Measurements from ENCODE around the gene MVD.

MVD gene

DNA sequence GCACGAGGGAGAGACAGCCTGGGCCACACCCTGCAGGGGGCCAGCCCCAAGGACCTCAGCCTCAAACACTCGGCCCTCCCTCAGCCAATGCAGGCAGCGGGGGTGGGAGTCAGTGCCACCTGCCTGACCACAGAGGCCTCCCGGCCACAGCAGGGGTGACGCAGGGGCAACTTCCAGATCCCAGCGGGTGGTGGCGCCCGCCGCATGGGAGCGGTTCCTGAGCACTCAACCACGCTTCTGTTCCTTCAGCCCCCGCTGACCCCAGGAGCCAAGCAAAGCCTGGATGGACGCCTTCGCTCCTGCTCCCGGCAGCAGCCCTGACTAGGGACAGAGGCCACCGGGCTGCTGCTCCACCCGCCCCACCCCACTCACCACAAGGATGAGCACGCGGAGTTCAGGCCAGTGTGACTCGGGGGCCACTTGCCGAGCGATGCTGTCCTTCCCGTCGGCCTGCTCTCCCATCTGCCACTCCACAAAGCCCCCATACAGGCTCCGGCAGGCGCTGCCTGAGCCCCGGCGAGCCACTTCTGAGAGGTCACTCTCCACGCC is 7.1 kb downstream of the MVD start:
- TF ChIP-seq, protein P1, sequence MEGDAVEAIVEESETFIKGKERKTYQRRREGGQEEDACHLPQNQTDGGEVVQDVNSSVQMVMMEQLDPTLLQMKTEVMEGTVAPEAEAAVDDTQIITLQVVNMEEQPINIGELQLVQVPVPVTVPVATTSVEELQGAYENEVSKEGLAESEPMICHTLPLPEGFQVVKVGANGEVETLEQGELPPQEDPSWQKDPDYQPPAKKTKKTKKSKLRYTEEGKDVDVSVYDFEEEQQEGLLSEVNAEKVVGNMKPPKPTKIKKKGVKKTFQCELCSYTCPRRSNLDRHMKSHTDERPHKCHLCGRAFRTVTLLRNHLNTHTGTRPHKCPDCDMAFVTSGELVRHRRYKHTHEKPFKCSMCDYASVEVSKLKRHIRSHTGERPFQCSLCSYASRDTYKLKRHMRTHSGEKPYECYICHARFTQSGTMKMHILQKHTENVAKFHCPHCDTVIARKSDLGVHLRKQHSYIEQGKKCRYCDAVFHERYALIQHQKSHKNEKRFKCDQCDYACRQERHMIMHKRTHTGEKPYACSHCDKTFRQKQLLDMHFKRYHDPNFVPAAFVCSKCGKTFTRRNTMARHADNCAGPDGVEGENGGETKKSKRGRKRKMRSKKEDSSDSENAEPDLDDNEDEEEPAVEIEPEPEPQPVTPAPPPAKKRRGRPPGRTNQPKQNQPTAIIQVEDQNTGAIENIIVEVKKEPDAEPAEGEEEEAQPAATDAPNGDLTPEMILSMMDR (IDR thresholded peaks at IDR 0.05; ENCODE audit: low read length), result no peak
- TF ChIP-seq EZH2 (IDR thresholded peaks at IDR 0.05; ENCODE audit: borderline replicate concordance, low read length), result no peak
- H3K36me3 ChIP-seq (ENCODE audit: insufficient read depth, low read length), result peaks cover 45% of the 10 kb centered on the region; the same call in 1 of the 2 replicates

DNA sequence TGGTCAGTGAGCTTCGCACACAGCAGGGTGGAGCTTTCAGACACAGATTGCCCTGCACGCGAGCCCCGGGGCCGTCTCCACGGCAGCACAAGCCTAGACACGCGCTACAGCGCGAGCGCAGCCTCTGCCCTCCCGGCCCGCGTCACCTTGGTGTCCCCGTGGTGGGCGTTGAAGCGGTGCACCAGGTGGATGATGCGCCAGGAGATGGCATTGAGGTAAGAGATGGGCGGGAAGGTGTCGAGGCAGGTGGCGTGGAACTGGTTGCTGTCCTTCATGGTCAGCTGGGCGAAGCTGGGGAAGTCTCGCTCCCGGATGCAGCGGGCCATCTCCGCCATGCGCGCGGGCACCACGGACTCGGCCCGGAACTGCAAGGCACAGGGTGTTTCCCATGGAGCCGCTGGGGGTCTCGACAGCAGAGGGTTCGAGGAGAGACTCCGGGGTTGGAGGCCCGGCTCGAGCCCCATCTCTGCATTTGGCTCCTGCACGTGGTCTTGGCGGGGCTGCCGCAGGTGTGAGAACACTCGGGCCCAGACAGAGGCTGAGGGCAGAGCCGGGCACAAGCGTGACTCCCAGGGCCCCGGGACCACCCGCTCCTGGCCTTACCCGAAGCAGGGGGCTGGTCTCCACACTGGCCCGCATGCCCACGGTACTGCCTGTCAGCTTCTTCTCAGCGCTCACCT is 7.7 kb downstream of the MVD start:
- Histone ChIP-seq H3K4me1 (ENCODE audit: insufficient read depth, low read length, severe bottlenecking) (peaks cover 27% of the 10 kb centered on the region), H3K36me3 (ENCODE audit: insufficient read depth, low read length) (peaks cover 49% of the 10 kb centered on the region), H3K9ac (ENCODE audit: low read length) (no peak overlapping the region), H4K20me1 (ENCODE audit: insufficient read depth, low read length) (no peaks in the 10 kb centered on the region), H3K27ac (ENCODE audit: low read depth, low read length, poor library complexity, severe bottlenecking) (no peak overlapping the region), H2AFZ (ENCODE audit: low read length) (no peak overlapping the region), H3K4me2 (ENCODE audit: low read length) (no peak overlapping the region), H3K27me3 (ENCODE audit: insufficient read depth, low read length) (no peaks in the 10 kb centered on the region), H3K9me3 (ENCODE audit: low read length) (no peaks in the 10 kb centered on the region), H3K4me3 (ENCODE audit: low read depth, low read length, poor library complexity, severe bottlenecking) (no peak overlapping the region), H3K79me2 (ENCODE audit: insufficient read depth, low read length) (no peaks in the 10 kb centered on the region), H3F3A (ENCODE audit: insufficient read depth, low read length) (no peaks in the 10 kb centered on the region), H3K9me2 (ENCODE audit: low read depth, low read length) (no peaks in the 10 kb centered on the region)
- TF ChIP-seq, protein P1 (IDR thresholded peaks at IDR 0.05; ENCODE audit: low read length), result no peak
- TF ChIP-seq EZH2 (IDR thresholded peaks at IDR 0.05; ENCODE audit: borderline replicate concordance, low read length), result no peak

More for the DNA sequence above, 7.1 kb downstream of the MVD start:
- Histone ChIP-seq H3F3A (ENCODE audit: insufficient read depth, low read length) (no peaks in the 10 kb centered on the region), H3K27ac (ENCODE audit: low read depth, low read length, poor library complexity, severe bottlenecking) (no peak overlapping the region), H3K9ac (ENCODE audit: low read length) (no peak overlapping the region), H3K9me3 (ENCODE audit: low read length) (no peaks in the 10 kb centered on the region), H3K9me2 (ENCODE audit: low read depth, low read length) (no peaks in the 10 kb centered on the region), H4K20me1 (ENCODE audit: insufficient read depth, low read length) (no peaks in the 10 kb centered on the region), H3K27me3 (ENCODE audit: insufficient read depth, low read length) (no peaks in the 10 kb centered on the region), H3K4me1 (ENCODE audit: insufficient read depth, low read length, severe bottlenecking) (peaks cover 28% of the 10 kb centered on the region), H3K79me2 (ENCODE audit: insufficient read depth, low read length) (no peaks in the 10 kb centered on the region), H2AFZ (ENCODE audit: low read length) (no peak overlapping the region), H3K4me2 (ENCODE audit: low read length) (no peak overlapping the region), H3K4me3 (ENCODE audit: low read depth, low read length, poor library complexity, severe bottlenecking) (no peak overlapping the region)

DNA sequence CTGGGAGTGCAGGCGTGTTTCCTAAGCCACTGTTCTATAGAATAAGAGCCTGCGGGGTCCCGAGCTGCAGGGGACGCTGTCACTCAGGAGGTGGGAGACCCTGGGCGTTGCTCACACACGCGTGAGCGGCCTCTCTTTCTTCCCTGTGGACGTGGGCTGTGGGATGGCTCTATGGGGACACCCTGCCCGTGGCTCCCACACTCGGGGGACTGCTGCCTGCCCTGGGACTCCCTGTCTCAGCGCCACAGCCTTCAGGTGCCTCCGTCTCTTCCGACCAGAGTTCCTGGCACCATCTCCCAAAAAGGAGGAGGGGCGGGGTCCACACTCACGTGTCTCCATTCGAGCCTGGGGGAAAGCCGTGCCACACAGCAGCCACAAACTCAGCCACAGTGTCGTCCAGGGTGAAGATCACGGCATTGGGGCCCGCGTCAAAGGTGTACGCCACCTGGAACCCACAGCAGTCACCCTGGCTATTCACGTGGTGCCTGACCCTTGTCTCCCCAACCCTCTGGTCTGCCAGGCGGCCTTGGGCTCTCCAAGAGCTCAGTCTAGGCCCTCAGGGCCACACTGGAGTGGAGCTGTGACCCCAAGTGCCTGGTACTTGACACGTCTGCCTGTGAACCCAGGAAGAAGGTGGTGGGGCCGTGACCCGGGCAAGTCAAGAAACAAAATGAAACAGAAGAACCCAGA is 8.4 kb downstream of the MVD start:
- no peak overlapping the region for H2AFZ ChIP-seq (ENCODE audit: low read length)
- TF ChIP-seq EZH2 (IDR thresholded peaks at IDR 0.05; ENCODE audit: borderline replicate concordance, low read length), result no peak
- TF ChIP-seq, protein P1 (IDR thresholded peaks at IDR 0.05; ENCODE audit: low read length), result no peak
- H3K4me1 ChIP-seq (ENCODE audit: insufficient read depth, low read length, severe bottlenecking), result peaks cover 34% of the 10 kb centered on the region
- no peaks in the 10 kb centered on the region for H3F3A ChIP-seq (ENCODE audit: insufficient read depth, low read length)
- H3K9me3 ChIP-seq (ENCODE audit: low read length), result no peaks in the 10 kb centered on the region
- no peaks in the 10 kb centered on the region for H3K9me2 ChIP-seq (ENCODE audit: low read depth, low read length)
- H4K20me1 ChIP-seq (ENCODE audit: insufficient read depth, low read length), result no peaks in the 10 kb centered on the region
- H3K79me2 ChIP-seq (ENCODE audit: insufficient read depth, low read length), result no peaks in the 10 kb centered on the region
- H3K36me3 ChIP-seq (ENCODE audit: insufficient read depth, low read length), result peaks cover 53% of the 10 kb centered on the region
- no peaks in the 10 kb centered on the region for H3K27me3 ChIP-seq (ENCODE audit: insufficient read depth, low read length)
- no peak overlapping the region for H3K27ac ChIP-seq (ENCODE audit: low read depth, low read length, poor library complexity, severe bottlenecking)
- H3K9ac ChIP-seq (ENCODE audit: low read length), result no peak overlapping the region
- no peak overlapping the region for H3K4me2 ChIP-seq (ENCODE audit: low read length)
- no peak overlapping the region for H3K4me3 ChIP-seq (ENCODE audit: low read depth, low read length, poor library complexity, severe bottlenecking)

All from OCI-LY1 (cell line).